PC-3 (cell line): ENCODE data around the gene ADM2. TPM values are rescaled to one million over a fixed set of nuclear protein-coding genes. Genes with fewer than 3 reads are reported as not detected.

Experiments used
- ATAC-seq: fragments of 200-7000 bp; cut with Tn5 transposase; 2 replicates; pipeline ENCODE4 v1.9.1; 2020; ENCODE audit warnings: mild to moderate bottlenecking, moderate library complexity
- BruUV-seq: library from RNA; stranded (reverse); fragments of 400-500 nt; replicated peaks from 2 replicates; lab custom pipeline; 2021; lab: Mats Ljungman, UMichigan
- CTCF ChIA-PET: fragments of 300-600 bp; sonication (Branson Sonifier 250); formaldehyde crosslinking; loops from one replicate; lab custom pipeline; 2022; ENCODE audit warnings: antibody characterized with exemption; lab: Charles Lee
- POLR2A ChIA-PET: fragments of 300-600 bp; sonication (Branson Sonifier 250); formaldehyde crosslinking; loops from one replicate; lab custom pipeline; 2022; ENCODE audit warnings: antibody characterized with exemption; ENCODE audit not compliant: unreplicated experiment; lab: Charles Lee
- DNase-seq: peaks from one replicate; pipeline ENCODE4 v3.0.0-alpha.2; 2015
- H2AFZ ChIP-seq: fragments of 300-600 bp; sonication (generic); 2 replicates; pipeline ENCODE4 v1.6.0; 2016; ENCODE audit warnings: antibody characterized with exemption, low read length
- H3F3A ChIP-seq: fragments of 300-600 bp; sonication (generic); one replicate; pipeline ENCODE4 v1.6.0; 2017; ENCODE audit warnings: antibody characterized with exemption, low read length, control low read depth, mild to moderate bottlenecking; ENCODE audit not compliant: unreplicated experiment
- H3K27ac ChIP-seq: fragments of 300-600 bp; sonication (generic); 2 replicates; pipeline ENCODE4 v1.5.1; 2016; ENCODE audit warnings: mild to moderate bottlenecking, low read length
- H3K27me3 ChIP-seq: fragments of 300-600 bp; sonication (generic); 2 replicates; pipeline ENCODE4 v1.6.1; 2016; ENCODE audit warnings: low read length, mixed read lengths
- H3K36me3 ChIP-seq: fragments of 300-600 bp; sonication (generic); 2 replicates; pipeline ENCODE4 v1.6.1; 2016; ENCODE audit warnings: low read depth, mixed run types, low read length, mixed read lengths
- H3K4me1 ChIP-seq: fragments of 300-600 bp; sonication (generic); 2 replicates; pipeline ENCODE4 v1.5.1; 2016; ENCODE audit warnings: low read length; ENCODE audit not compliant: insufficient read depth
- H3K4me2 ChIP-seq: fragments of 300-600 bp; sonication (generic); 2 replicates; pipeline ENCODE4 v1.6.0; 2016; ENCODE audit warnings: low read length
- H3K4me3 ChIP-seq: fragments of 300-600 bp; sonication (generic); 2 replicates; pipeline ENCODE4 v1.5.1; 2016; ENCODE audit warnings: mild to moderate bottlenecking, low read length, mixed read lengths
- H3K79me2 ChIP-seq: fragments of 300-600 bp; sonication (generic); 2 replicates; pipeline ENCODE4 v1.6.1; 2017; ENCODE audit warnings: low read length, mixed read lengths
- H3K9ac ChIP-seq: fragments of 300-600 bp; sonication (generic); 2 replicates; pipeline ENCODE4 v1.6.0; 2016; ENCODE audit warnings: mild to moderate bottlenecking, low read length
- H3K9me2 ChIP-seq: fragments of 300-600 bp; sonication (generic); replicated peaks from 2 replicates; pipeline ENCODE4 v1.6.1; 2016; ENCODE audit warnings: mixed run types, low read length, mixed read lengths
- H3K9me3 ChIP-seq: fragments of 300-600 bp; sonication (generic); 2 replicates; pipeline ENCODE4 v1.6.1; 2016; ENCODE audit warnings: low read length, mixed read lengths
- H4K20me1 ChIP-seq: fragments of 300-600 bp; sonication (generic); 2 replicates; pipeline ENCODE4 v1.6.1; 2016; ENCODE audit warnings: low read length, mixed read lengths
- CTCF ChIP-seq: fragments of 300-600 bp; sonication (generic); conservative IDR thresholded peaks from 2 replicates; pipeline ENCODE4 v1.5.1; 2017; ENCODE audit warnings: antibody characterized with exemption, low read depth, mild to moderate bottlenecking, low read length
- EZH2 ChIP-seq: fragments of 300-600 bp; sonication (generic); IDR thresholded peaks from one replicate; pipeline ENCODE4 v1.6.1; 2017; ENCODE audit warnings: antibody characterized with exemption, mild to moderate bottlenecking, low read length; ENCODE audit not compliant: unreplicated experiment
- EZH2phosphoT487 ChIP-seq: fragments of 300-600 bp; sonication (generic); IDR thresholded peaks from 2 replicates; pipeline ENCODE4 v1.6.1; 2018; ENCODE audit warnings: mild to moderate bottlenecking, antibody characterized with exemption, low read length, borderline replicate concordance
- intact Hi-C: fragments of 100-400 bp; cut with micrococcal nuclease; formaldehyde crosslinking; loops from 2 replicates; pipeline ENCODE4 v1.9.0; 2023
- total RNA-seq: library from RNA; depleted of rRNA; stranded (reverse); fragments of >200 nt; gene quantifications from 2 replicates; pipeline ENCODE4 v1.2.3, GENCODE V29; 2014

Gene ADM2
- total RNA-seq, 1 experiment from 2014 or later, result 1.8 TPM

GRCh38 chr22:50443197-50443596 lies 38.1 kb upstream of the ADM2 start:
- no TSS peak for BruUV-seq
- H3K9ac ChIP-seq, result no peak overlapping the region

GRCh38 chr22:50443801-50444625 lies 37.3 kb upstream of the ADM2 start:
- Histone ChIP-seq H3K9ac (no peak overlapping the region), H3K9me3 (no peaks in the 10 kb centered on the region), H3F3A (no peaks in the 10 kb centered on the region), H3K4me3 (no peak overlapping the region), H2AFZ (no peak overlapping the region), H3K27ac (no peak overlapping the region), H3K79me2 (no peaks in the 10 kb centered on the region), H3K36me3 (no peaks in the 10 kb centered on the region), H4K20me1 (no peaks in the 10 kb centered on the region), H3K27me3 (no peaks in the 10 kb centered on the region), H3K9me2 (no peaks in the 10 kb centered on the region), H3K4me2 (no peak overlapping the region), H3K4me1 (no peaks in the 10 kb centered on the region)
- POLR2A ChIA-PET, result no interaction called here
- intact Hi-C loops, result no loop called here
- TF ChIP-seq EZH2phosphoT487 (no peak), CTCF (no peak)
- DNase-seq (no peak), ATAC-seq (no peak)
- BruUV-seq, result no TSS peak
- CTCF ChIA-PET, result interaction anchor here (0.6 kb wide), 1 partner anchor 113 kb away, joined by 3 read pairs; no protein-coding TSS in a partner anchor

More at GRCh38 chr22:50443197-50443596, 38.1 kb upstream of the ADM2 start:
- DNase-seq (no peak), ATAC-seq (no peak)
- intact Hi-C loops, result no loop called here
- Histone ChIP-seq H4K20me1 (no peaks in the 10 kb centered on the region), H3K9me3 (no peaks in the 10 kb centered on the region), H3K27me3 (no peaks in the 10 kb centered on the region), H3K79me2 (no peaks in the 10 kb centered on the region), H3K4me2 (no peak overlapping the region), H3K4me1 (no peaks in the 10 kb centered on the region), H3K27ac (no peak overlapping the region), H3K36me3 (no peaks in the 10 kb centered on the region), H3K4me3 (no peak overlapping the region), H3F3A (no peaks in the 10 kb centered on the region), H3K9me2 (no peaks in the 10 kb centered on the region), H2AFZ (no peak overlapping the region)
- ChIA-PET POLR2A (no interaction called here), CTCF (no interaction called here)
- TF ChIP-seq EZH2, result no peak
- TF ChIP-seq CTCF, result no peak
- TF ChIP-seq EZH2phosphoT487, result no peak

GRCh38 chr22:50444663-50445062 lies 36.7 kb upstream of the ADM2 start:
- no peaks in the 10 kb centered on the region for H3K79me2 ChIP-seq
- H3K9ac ChIP-seq, result no peak overlapping the region
- DNase-seq, result peak; percentile 38
- no peaks in the 10 kb centered on the region for H3K4me1 ChIP-seq
- H3K4me2 ChIP-seq, result no peak overlapping the region
- BruUV-seq, result no TSS peak
- no peaks in the 10 kb centered on the region for H3K9me2 ChIP-seq
- no peaks in the 10 kb centered on the region for H3F3A ChIP-seq
- TF ChIP-seq EZH2phosphoT487, result no peak
- no peak for TF ChIP-seq EZH2
- H3K27me3 ChIP-seq, result no peaks in the 10 kb centered on the region
- no peak overlapping the region for H3K27ac ChIP-seq
- no peaks in the 10 kb centered on the region for H3K36me3 ChIP-seq
- intact Hi-C loops, result no loop called here
- ATAC-seq, result peak; percentile 27
- POLR2A ChIA-PET, result interaction anchor here (0.5 kb wide), 1 partner anchor 34 kb away, joined by 12 read pairs; no protein-coding TSS in a partner anchor
- H3K9me3 ChIP-seq, result no peaks in the 10 kb centered on the region
- CTCF ChIA-PET, result no interaction called here
- no peak overlapping the region for H3K4me3 ChIP-seq
- no peaks in the 10 kb centered on the region for H4K20me1 ChIP-seq
- H2AFZ ChIP-seq, result no peak overlapping the region
